MCF 10A (cell line): Measurements from ENCODE around the gene ECE1. TPM values are rescaled to one million over a fixed set of nuclear protein-coding genes. Genes with fewer than 3 reads are reported as not detected.

Experiments
- BruUV-seq: library from RNA; stranded (reverse); fragments of 400-500 nt; replicated peaks from 2 replicates; lab custom pipeline; 2021; lab: Mats Ljungman, UMichigan
- CTCF ChIA-PET: fragments of 300-600 bp; sonication (Branson Sonifier 250); formaldehyde crosslinking; extraction: SDS; loops from one replicate; lab custom pipeline; 2021; ENCODE audit warnings: antibody characterized with exemption, inconsistent platforms; lab: Yijun Ruan, JAX
- POLR2A ChIA-PET: fragments of 300-600, 350-650 bp; sonication (Branson Sonifier 250); formaldehyde crosslinking; extraction: SDS; loops from one replicate; lab custom pipeline; 2020; ENCODE audit warnings: antibody characterized with exemption, inconsistent platforms; lab: Yijun Ruan, JAX
- DNase-seq: peaks from one replicate; pipeline ENCODE4 v3.0.0-alpha.2; 2018; ENCODE audit not compliant: unreplicated experiment
- H3K27ac Mint-ChIP-seq: one replicate; pipeline ENCODE4 v1.8.0; 2022; ENCODE audit warnings: mild to moderate bottlenecking, low read depth, mixed read lengths; ENCODE audit not compliant: unreplicated experiment
- H3K27me3 Mint-ChIP-seq: one replicate; pipeline ENCODE4 v1.8.0; 2022; ENCODE audit warnings: mixed read lengths; ENCODE audit not compliant: insufficient read depth, unreplicated experiment
- H3K36me3 Mint-ChIP-seq: one replicate; pipeline ENCODE4 v1.8.0; 2022; ENCODE audit warnings: mild to moderate bottlenecking, moderate library complexity, mixed read lengths; ENCODE audit not compliant: insufficient read depth, unreplicated experiment
- H3K4me1 Mint-ChIP-seq: one replicate; pipeline ENCODE4 v1.8.0; 2022; ENCODE audit warnings: mixed read lengths; ENCODE audit not compliant: insufficient read depth, unreplicated experiment
- H3K4me3 Mint-ChIP-seq: one replicate; pipeline ENCODE4 v1.8.0; 2022; ENCODE audit warnings: mild to moderate bottlenecking, moderate library complexity, mixed read lengths; ENCODE audit not compliant: unreplicated experiment
- H3K9me3 Mint-ChIP-seq: one replicate; pipeline ENCODE4 v1.8.0; 2022; ENCODE audit warnings: mixed read lengths; ENCODE audit not compliant: unreplicated experiment
- CTCF ChIP-seq: fragments of 200-600 bp; IDR thresholded peaks from one replicate; pipeline ENCODE4 v1.8.0; 2022; ENCODE audit warnings: antibody characterized with exemption, mild to moderate bottlenecking; ENCODE audit not compliant: unreplicated experiment
- intact Hi-C: fragments of 100-400 bp; cut with micrococcal nuclease; formaldehyde crosslinking; loops from 2 replicates; pipeline ENCODE4 v1.14.1; 2022
- total RNA-seq: library from RNA; stranded (reverse); gene quantifications from 2 replicates; pipeline ENCODE4 v1.2.3, GENCODE V29; 2022

ECE1 gene
- total RNA-seq, 1 experiment from 2014 or later = 40.0 TPM

GRCh38 chr1:21308847-21309652 lies 18.8 kb upstream of the ECE1 start:
- BruUV-seq = no TSS peak
- Mint-ChIP-seq H3K4me1 (peaks cover 17% of the 10 kb centered on the region), H3K4me3 (no peak overlapping the region), H3K27ac (peak overlapping the region; percentile 46), H3K9me3 (no peaks in the 10 kb centered on the region), H3K36me3 (no peaks in the 10 kb centered on the region), H3K27me3 (no peaks in the 10 kb centered on the region)
- CTCF ChIA-PET = interaction anchor here (1.4 kb wide), 1 partner anchor 92 kb away, joined by 3 read pairs; no protein-coding TSS in a partner anchor
- intact Hi-C loops = no loop called here
- TF ChIP-seq CTCF = no peak
- peak; percentile 79 for DNase-seq
- POLR2A ChIA-PET = interaction anchor here (3.1 kb wide), 1 partner anchor 15 kb away, joined by 15 read pairs; no protein-coding TSS in a partner anchor

DNA sequence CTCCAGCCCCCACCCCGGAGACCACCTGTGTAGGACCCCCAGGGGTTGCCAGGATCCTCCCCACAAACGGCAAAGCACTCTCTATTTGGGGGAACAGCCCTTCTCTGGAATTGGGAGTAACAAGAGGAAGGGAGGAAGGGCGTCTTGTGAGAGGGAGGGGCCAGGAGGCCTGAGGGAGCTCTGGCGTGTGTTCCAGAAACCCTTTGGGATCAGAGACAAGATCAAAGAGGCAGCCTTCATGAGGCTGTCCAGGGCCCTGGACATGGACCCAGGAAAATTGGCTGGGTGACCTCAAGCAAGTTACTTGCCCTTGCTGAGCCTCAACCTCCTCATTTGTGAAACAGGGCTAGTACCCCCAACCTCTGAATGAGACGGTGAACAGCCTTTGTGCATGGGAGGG lies 18.1 kb upstream of the ECE1 start:
- TF ChIP-seq CTCF = no peak
- ChIA-PET POLR2A (interaction anchor here (3.1 kb wide), 1 partner anchor 16 kb away, joined by 15 read pairs; no protein-coding TSS in a partner anchor), CTCF (interaction anchor here (1.4 kb wide), 1 partner anchor 91 kb away, joined by 3 read pairs; no protein-coding TSS in a partner anchor)
- DNase-seq = no peak
- intact Hi-C loops = no loop called here
- Mint-ChIP-seq H3K36me3 (no peaks in the 10 kb centered on the region), H3K4me1 (peaks cover 17% of the 10 kb centered on the region), H3K4me3 (no peak overlapping the region), H3K27me3 (no peaks in the 10 kb centered on the region), H3K27ac (no peak overlapping the region), H3K9me3 (no peaks in the 10 kb centered on the region)
- no TSS peak for BruUV-seq

GRCh38 chr1:21307663-21308305 lies 17.5 kb upstream of the ECE1 start:
- CTCF ChIA-PET = interaction anchor here (1.0 to 1.4 kb wide), 2 partner anchors 39 to 91 kb away, joined by 3 read pairs; no protein-coding TSS in a partner anchor

More at GRCh38 chr1:21307663-21308305, 17.5 kb upstream of the ECE1 start:
- Mint-ChIP-seq H3K36me3 (no peaks in the 10 kb centered on the region), H3K4me3 (no peak overlapping the region), H3K27ac (no peak overlapping the region), H3K27me3 (no peaks in the 10 kb centered on the region), H3K9me3 (no peaks in the 10 kb centered on the region), H3K4me1 (peaks cover 22% of the 10 kb centered on the region)
- intact Hi-C loops = no loop called here
- POLR2A ChIA-PET = no interaction called here
- no TSS peak for BruUV-seq
- DNase-seq = no peak
- TF ChIP-seq CTCF = no peak
